GM18870 (cell line): Measurements from ENCODE around the gene SKP1.
"Not testable (repeated sequence)": the region's sequence is repeated elsewhere in the genome, so short reads cannot be mapped to it uniquely, and the experiment has no call there.

ENCODE experiments used
- ATAC-seq: cut with Tn5 transposase; IDR thresholded peaks from one replicate; pipeline ENCODE4 v1.9.1; 2021; ENCODE audit warnings: moderate library complexity; ENCODE audit not compliant: unreplicated experiment

SKP1 gene

GRCh38 chr5:134176511-134177368 lies at the start of gene SKP1:
SKP1 (minus strand) TSS chr5:134176950; CDS start chr5:134174022, 2,928 bp downstream.
- ATAC-seq = no peak

- ATAC-seq = peak; percentile 75
These were observed 49.2 kb upstream of the SKP1 start, which contains the start of gene PPP2CA for GRCh38 chr5:134225780-134226440. PPP2CA (minus strand) TSS chr5:134226073; CDS start chr5:134225861, 212 bp downstream.

- ATAC-seq = peak; percentile 13
These were observed 48.4 kb upstream of the SKP1 start for GRCh38 chr5:134224888-134225779.

- no peak for ATAC-seq
These were observed 46.9 kb upstream of the SKP1 start for GRCh38 chr5:134223406-134224248.

- ATAC-seq = not testable (repeated sequence)
These were observed 44.9 kb upstream of the SKP1 start for GRCh38 chr5:134221690-134222089.

- no peak for ATAC-seq
These were observed 39.0 kb upstream of the SKP1 start for GRCh38 chr5:134215757-134216156.

GRCh38 chr5:134211263-134212031 lies 34.7 kb upstream of the SKP1 start:
- not testable (repeated sequence) for ATAC-seq

GRCh38 chr5:134209477-134210245 lies 32.9 kb upstream of the SKP1 start:
- no peak for ATAC-seq

GRCh38 chr5:134207696-134208095 lies 30.9 kb upstream of the SKP1 start:
- no peak for ATAC-seq

GRCh38 chr5:134206627-134207160 lies 29.9 kb upstream of the SKP1 start:
- no peak for ATAC-seq

- no peak for ATAC-seq
These were observed 27.8 kb upstream of the SKP1 start for GRCh38 chr5:134204575-134204974.

- no peak for ATAC-seq
These were observed 26.9 kb upstream of the SKP1 start for GRCh38 chr5:134203630-134204029.

- no peak for ATAC-seq
These were observed 18.9 kb upstream of the SKP1 start for GRCh38 chr5:134195666-134196065.

GRCh38 chr5:134189031-134189430 lies 12.3 kb upstream of the SKP1 start:
- no peak for ATAC-seq

- ATAC-seq = no peak
These were observed 11.3 kb upstream of the SKP1 start for GRCh38 chr5:134188092-134188491.

GRCh38 chr5:134184155-134185135 lies 7.7 kb upstream of the SKP1 start:
- no peak for ATAC-seq

GRCh38 chr5:134183481-134183880 lies 6.7 kb upstream of the SKP1 start:
- no peak for ATAC-seq
